ENCODE data around the gene CX3CL1. TPM values are rescaled to one million over a fixed set of nuclear protein-coding genes. Genes with fewer than 3 reads are reported as not detected.
A peak's percentile ranks its signal among the peaks of the same experiment; 100 is the strongest.

The CX3CL1 gene
- total and polyA plus RNA-seq, 2 of the 4 experiments (the other 2 are of a cell fraction), result 0.18 to 0.77 TPM

DNA sequence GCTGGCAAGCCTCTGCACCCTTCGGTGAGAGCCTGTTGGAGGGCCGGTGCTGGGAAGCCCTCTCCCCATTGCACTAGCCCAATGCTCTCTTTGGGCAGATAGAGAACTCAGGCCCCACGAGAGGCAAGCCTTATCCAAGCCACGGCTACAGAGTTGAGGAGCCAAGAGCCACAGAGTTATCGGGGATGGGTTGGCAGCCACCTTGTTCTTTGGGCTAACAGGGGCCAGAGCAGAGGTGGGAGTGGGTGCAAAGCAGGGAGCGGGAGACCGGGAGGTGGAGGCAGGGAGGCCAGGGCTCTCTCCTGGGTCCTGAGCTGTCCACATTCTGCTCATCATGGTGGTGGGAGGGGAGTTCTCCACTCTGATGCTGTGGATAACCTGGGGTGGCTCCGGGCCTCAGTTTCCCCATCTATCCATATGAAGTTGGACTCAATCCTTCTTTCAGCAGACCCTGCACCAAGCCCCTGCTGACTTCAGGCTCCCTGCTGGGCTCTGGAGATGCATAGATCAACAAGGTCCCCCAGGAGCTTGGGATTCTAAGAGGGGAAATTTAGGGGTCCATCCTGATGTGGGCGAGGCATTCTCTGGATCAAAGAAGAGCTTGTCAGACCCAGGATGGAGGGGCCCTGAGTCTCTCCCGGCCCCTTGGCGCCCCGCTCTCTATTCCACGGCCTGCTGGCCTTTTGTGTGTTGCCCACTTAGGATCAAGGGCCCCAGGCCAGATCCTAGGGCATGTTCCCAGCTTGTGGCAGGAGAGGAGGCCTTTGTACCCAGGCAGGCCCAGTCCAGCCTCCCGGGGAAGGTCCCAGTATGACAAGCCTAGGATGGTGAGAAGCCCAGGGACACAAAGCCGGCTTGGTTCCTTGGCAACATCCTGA is 557 bp upstream of the CX3CL1 start:
- H4K8ac ChIP-seq (ENCODE audit: low read depth in 2 of 2, low read length in 2 of 2), result no peak overlapping the region
- TF ChIP-seq, protein P1, sequence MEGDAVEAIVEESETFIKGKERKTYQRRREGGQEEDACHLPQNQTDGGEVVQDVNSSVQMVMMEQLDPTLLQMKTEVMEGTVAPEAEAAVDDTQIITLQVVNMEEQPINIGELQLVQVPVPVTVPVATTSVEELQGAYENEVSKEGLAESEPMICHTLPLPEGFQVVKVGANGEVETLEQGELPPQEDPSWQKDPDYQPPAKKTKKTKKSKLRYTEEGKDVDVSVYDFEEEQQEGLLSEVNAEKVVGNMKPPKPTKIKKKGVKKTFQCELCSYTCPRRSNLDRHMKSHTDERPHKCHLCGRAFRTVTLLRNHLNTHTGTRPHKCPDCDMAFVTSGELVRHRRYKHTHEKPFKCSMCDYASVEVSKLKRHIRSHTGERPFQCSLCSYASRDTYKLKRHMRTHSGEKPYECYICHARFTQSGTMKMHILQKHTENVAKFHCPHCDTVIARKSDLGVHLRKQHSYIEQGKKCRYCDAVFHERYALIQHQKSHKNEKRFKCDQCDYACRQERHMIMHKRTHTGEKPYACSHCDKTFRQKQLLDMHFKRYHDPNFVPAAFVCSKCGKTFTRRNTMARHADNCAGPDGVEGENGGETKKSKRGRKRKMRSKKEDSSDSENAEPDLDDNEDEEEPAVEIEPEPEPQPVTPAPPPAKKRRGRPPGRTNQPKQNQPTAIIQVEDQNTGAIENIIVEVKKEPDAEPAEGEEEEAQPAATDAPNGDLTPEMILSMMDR (conservative IDR thresholded peaks at IDR 0.05; ENCODE audit: low read depth, low read length), result no peak
- in situ Hi-C loops (cut with MboI; ENCODE audit: low sequenced_read_pairs), result no loop called here
- intact Hi-C loops (cut with micrococcal nuclease), result loop anchor here (5.0 kb wide), 1 partner anchor 44 kb away; no protein-coding TSS in a partner anchor
- 61% methylated on average over 5 of the region's 15 CpGs; no CpG with 5 or more reads in 1 of the 2 experiments for WGBS, 2 experiments (ENCODE audit: extremely low coverage in 2 of 2, insufficient read length in 1 of 2)
- H3K9ac ChIP-seq (ENCODE audit: low read depth, low read length), result no peak overlapping the region
- H3K79me1 ChIP-seq (ENCODE audit: low read depth in 1 of 2, low read length in 2 of 2), result no peaks in the 10 kb centered on the region
- no peaks in the 10 kb centered on the region for H3K9me1 ChIP-seq (ENCODE audit: insufficient read depth, low read length)
- no peak overlapping the region for H3K56ac ChIP-seq (ENCODE audit: extremely low read depth, insufficient read depth, low read length)
- H3K4me3 ChIP-seq (ENCODE audit: insufficient read depth, low read depth, low read length), result no peak overlapping the region
- no peaks in the 10 kb centered on the region for H3K36me3 ChIP-seq (ENCODE audit: control insufficient read depth, insufficient read depth, low read length)
- H2BK20ac ChIP-seq (ENCODE audit: low read depth, low read length), result no peak overlapping the region
- no peak overlapping the region for H3K4me2 ChIP-seq (ENCODE audit: low read depth, low read length)
- H3K27me3 ChIP-seq (ENCODE audit: control insufficient read depth, insufficient read depth, low read length), result peaks cover 50% of the 10 kb centered on the region
- H3K14ac ChIP-seq (replicated peaks; ENCODE audit: low read depth, low read length), result no peak overlapping the region
- CTCF ChIA-PET, result no interaction called here
- no peak overlapping the region for H2BK15ac ChIP-seq (ENCODE audit: low read depth, low read length)
- H2AFZ ChIP-seq (replicated peaks; ENCODE audit: low read length, poor library complexity), result peak overlapping the region; percentile 61
- no peak overlapping the region for H2AK5ac ChIP-seq (ENCODE audit: low read depth, low read length)
- BruUV-seq (replicated peaks), result no TSS peak
- H3K4ac ChIP-seq (ENCODE audit: low read depth, low read length), result no peak overlapping the region
- H3K23ac ChIP-seq (ENCODE audit: low read depth, low read length), result no peak overlapping the region
- no peak overlapping the region for H2BK120ac ChIP-seq (ENCODE audit: low read depth, low read length)
- no peak overlapping the region for H2BK5ac ChIP-seq (ENCODE audit: low read depth, low read length, poor library complexity, severe bottlenecking)
- POLR2A ChIA-PET (ENCODE audit: unreplicated experiment), result no interaction called here
- H2AK9ac ChIP-seq (replicated peaks; ENCODE audit: low read depth, low read length, poor library complexity), result no peak overlapping the region
- H4K5ac ChIP-seq (ENCODE audit: low read depth, low read length), result no peak overlapping the region
- H3K9me3 ChIP-seq (ENCODE audit: control insufficient read depth, insufficient read depth, low read length), result no peaks in the 10 kb centered on the region
- H3K4me1 ChIP-seq (ENCODE audit: control insufficient read depth, insufficient read depth, low read length), result peaks cover 4% of the 10 kb centered on the region; the same call in 1 of the 2 replicates
- H3K27ac ChIP-seq (ENCODE audit: insufficient read depth, low read length), result no peak overlapping the region
- no peak for ATAC-seq (ENCODE audit: low read depth)
- H3K18ac ChIP-seq (ENCODE audit: low read depth, low read length), result no peak overlapping the region
- no peak for DNase-seq
- dilution Hi-C loops (cut with HindIII; ENCODE audit: low sequenced_read_pairs, unreplicated experiment), result no loop called here
- H4K91ac ChIP-seq (ENCODE audit: insufficient read depth, low read depth, low read length), result no peak overlapping the region
- H4K20me1 ChIP-seq (ENCODE audit: insufficient read depth, low read length), result no peaks in the 10 kb centered on the region
